Superior temporal gyrus (tissue), 1 donor: ENCODE data around the gene RELN.
"Not testable (repeated sequence)": the region's sequence is repeated elsewhere in the genome, so short reads cannot be mapped to it uniquely, and the experiment has no call there.

Experiments used
- DNase-seq: peaks from one replicate; pipeline ENCODE4 v3.0.0-alpha.2; 2016; ENCODE audit errors: extremely low spot score

The RELN gene

DNA sequence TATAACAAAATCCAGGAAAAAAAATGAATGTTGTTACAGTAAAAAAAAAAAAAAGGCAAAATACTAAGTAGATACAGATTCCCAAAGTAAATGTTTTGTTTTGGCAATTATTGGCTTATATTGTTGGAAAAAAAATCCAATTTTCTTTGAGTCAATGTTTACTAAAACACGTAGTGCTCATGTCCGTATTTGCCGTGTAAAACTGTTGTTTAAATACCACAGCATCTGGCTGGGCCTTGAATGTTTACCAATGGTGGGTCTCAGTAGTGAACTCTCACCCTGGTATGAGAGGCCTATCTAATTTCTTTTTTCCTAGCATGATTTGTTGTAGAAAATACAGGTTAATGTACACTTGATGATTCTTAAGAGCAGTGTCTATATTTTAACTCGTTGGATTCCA, 502.0 kb downstream of the RELN start:
- DNase-seq, result no peak

DNA sequence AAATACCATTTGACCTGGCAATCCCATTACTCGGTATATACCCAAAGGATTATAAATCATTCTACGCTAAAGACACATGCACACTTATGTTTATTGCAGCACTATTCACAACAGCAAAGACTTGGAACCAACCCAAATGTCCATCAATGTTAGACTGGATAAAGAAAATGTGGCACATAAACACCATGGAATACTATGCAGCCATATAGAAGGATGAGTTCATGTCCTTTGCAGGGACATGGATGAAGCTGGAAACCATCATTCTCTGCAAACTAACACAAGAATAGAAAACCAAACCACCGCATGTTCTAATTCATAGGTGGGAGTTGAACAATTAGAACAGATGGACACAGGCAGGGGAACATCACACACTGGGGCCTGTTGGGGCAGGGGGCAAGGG, 502.6 kb downstream of the RELN start:
- DNase-seq, result not testable (repeated sequence)

DNA sequence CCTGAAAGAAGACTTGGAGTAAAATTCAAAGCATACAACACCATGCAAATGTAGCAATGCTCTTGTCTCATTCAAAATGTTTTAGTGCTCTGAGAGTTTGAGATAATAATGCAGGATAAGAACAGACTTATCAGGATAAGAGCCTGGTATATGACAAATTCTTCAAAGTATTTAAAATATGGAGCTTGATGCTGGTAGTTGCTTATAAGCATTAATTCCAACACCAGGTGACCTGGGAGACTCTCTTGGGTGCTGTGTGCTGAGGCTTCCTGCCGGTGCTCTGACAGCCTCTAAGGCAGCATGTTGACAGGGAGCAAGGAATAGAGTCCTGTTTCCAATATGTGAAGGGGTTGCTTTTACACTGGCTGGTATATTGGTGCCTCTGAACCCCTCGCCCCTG, 508.7 kb downstream of the RELN start:
- DNase-seq, result no peak

DNA sequence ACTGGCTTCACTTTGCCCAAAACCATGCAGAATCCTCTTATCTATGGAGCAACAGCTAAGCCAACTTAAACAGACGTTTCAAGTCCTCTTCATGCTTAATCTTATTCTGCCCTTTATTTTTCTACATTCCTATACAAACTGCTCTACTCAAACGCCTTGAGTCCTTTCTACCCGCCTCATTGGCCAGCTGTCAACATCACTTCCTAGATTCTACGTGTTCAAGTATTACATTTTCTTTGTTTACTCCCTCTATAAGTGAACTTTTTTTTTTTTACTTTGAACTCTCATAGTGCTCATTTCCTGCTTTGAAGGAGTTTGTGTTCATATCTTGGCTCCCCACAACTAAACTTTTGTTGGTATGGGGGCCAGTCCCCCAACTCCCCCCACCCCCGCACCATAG, 514.5 kb downstream of the RELN start:
- no peak for DNase-seq

DNA sequence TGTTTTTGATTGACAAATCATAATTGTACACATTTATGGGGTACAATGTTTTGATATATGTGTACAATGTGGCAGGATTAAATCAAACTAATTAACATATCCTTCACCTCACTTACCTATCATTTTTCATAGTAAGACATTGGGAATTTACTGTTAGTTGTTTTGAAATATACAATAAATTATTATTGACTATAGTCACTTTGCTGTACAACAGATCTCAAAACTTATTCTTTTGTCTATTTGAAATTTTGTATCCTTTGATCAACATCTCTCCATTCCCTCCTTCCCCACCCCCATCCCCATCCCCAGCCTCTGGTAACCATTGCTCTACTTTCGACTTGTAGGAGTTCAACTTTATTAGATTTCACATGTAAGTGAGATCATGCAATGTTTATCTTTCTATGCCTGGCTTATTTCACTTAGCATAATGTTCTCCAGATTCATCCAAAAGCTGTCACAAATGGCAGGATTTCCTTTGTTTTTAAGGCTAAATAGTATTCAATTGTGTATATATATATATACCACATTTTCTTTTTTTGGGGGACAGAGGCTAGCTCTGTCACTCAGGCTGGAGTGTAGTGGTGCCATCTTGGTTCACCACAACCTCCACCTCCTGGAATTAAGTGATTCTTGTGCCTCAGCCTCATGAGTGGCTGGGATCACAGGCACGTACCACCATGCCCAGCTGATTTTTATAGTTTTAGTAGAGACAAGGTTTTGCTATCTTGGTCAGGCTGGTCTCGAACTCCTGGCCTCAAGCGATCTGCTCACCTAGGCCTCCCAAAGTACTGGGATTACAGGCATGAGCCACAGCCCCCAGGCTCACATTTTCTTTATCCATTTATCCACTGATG, 520.1 kb downstream of the RELN start:
- no peak for DNase-seq

DNA sequence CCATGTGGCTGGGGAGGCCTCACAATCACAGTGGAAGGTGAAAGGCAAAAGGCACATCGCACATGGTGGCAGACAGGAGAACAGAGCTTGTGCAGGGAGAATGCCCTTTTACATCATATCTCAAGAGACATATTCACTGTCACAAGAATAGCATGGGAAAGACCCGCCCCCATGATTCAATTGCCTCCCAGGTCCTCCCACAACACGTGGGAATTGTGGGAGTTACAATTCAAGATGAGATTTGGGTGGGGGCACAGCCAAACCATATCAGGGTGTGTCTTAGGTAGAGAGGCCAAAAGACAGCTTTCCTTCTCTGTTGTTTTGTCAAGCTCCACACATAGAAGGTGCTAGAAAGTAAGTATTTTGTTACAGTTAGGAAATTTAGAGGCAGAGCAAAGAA, 522.6 kb downstream of the RELN start:
- DNase-seq, result no peak

DNA sequence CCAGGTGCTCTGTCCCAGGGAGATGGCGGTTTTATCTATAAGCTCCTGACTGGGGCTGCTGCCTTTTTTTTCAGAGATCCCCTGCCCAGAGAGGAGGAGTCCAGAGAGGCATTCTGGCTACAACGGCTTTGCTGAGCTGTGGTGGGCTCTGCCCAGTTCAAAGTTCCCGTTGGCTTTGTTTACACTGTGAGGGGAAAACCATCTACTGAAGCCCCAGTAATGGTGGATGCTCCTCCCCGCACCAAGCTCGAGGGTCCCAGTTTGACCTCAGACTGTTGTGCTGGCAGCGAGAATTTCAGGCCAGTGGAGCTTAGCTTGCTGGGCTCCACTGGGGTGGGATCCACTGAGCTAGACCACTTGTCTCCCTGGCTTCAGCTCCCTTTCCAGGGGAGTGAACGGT, 527.1 kb downstream of the RELN start:
- DNase-seq, result no peak

DNA sequence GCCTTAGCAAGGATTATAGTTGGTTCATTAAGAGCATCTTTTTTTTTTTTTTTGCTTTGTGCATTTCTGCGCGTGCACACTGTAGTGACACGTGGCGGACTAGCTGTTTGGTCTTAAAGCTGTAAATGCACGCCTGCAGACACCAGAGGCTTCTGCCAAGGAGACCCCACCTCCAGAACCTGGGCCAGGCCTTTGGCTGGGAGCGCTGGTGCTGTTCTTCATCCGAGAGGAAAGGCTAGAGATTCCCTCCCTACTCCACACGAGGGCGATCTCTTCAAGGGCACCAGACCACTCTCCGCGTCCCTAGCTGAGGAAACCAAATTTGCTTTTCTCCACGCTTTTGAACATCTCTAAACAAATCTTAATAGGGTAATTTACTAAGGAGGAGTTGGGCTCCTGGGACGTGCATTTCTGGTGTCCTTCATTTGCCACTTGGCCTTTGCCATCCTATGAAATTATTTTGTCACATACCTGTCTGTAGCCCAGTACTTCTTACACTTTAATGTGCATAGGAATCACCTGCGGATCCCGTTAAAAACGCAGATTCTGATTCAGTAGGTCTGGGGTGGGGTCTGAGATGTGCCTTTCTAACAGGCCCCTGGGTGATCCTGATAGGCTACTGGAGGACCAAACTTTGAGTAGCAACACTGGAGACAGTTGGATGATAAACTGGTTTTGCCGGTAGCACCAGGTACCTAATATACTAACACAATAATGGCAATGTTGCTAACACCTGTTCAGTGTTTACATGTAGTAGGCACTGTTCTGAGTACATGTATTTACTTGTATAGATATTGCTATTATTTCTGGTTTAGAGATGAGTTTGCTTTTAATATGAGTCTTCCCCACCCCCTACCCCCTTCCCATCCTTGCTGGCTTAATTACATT, 542.1 kb downstream of the RELN start:
- peak; percentile 68 for DNase-seq

DNA sequence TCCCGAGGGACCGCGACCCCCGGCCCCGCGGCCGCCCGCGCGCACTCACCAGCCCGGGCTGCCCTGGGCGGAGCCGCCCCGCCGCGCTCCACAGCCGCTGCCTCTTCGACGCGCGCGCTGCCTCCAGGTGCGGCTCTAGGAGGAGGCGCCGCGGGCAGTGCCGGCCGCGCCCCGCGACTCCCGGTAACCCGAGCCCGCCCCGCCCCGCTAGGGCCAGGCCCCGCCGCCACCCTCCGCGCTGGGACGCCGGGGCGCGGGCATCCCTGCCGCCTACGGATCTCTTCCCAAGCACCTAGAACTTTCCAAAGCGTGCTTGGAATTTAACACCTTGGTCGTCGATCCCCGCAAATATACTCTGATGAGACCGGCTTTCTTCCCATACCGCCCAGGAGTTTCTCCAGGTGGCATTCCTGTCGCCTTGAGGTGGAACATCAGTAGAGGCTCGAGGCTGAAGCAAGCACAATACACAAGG, 543.4 kb downstream of the RELN start, which contains the start of gene SLC26A5:
SLC26A5 (minus strand) TSS at position 159 of the 472 bp plus-strand sequence. CDS start 24,693 bp downstream, outside the sequence.
- no peak for DNase-seq

DNA sequence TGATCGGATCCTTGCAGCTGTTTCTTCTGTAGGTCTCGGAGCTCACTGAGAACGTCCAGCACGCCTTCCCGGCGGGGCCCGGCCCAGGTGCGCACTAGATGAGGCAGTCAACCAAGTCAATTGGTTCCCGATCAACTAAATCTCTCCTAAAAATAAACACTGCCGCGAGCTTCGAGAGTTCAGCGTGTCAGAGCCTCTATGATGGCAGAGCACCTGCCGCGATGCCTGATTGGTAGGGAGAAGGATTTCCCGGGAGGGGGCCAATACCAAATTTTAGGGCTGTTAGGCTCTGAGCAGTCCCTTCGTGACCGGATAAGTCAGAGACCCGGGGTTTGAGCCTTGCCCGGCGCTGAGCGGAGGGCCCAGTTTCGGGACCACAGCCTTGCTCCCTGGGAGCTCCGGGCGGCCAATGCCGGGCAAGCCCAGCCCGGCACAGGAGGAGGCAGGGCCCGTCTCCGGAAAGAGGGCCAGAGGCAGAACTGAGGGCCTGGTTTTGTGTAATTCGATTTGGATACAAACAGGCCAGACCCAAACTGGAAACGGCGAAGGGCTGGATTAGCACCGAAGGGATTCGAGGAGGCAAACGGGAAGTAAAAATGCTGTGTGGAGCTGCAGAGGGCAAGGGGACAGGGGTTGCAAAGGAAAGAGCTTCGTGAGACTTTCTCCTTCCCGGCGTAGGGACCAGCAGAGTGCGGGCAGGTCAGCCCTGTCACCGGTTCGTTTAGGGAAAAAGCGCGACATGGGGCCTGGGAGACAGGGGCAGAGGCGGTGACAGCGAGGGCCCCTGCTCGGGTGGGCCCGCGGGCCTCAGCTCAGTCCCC, 544.0 kb downstream of the RELN start:
- DNase-seq, result no peak

DNA sequence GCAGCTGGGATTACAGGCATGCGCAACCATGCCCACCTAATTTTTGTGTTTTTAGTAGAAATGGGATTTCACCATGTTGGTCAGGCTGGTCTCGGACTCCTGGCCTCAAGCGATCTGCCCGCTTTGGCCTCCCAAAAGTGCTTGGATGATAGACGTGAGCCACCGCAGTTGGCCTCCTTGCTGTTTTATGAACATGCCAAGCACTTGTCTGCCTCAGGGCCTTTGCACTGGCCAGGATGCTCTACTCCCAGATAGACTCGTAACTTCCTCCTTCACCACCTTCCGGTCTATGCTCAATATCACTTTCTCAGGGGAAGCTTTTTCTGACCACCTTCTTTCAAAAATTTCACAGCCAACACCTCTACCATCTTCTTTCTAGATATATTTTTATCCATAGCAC, 549.8 kb downstream of the RELN start:
- DNase-seq, result no peak

DNA sequence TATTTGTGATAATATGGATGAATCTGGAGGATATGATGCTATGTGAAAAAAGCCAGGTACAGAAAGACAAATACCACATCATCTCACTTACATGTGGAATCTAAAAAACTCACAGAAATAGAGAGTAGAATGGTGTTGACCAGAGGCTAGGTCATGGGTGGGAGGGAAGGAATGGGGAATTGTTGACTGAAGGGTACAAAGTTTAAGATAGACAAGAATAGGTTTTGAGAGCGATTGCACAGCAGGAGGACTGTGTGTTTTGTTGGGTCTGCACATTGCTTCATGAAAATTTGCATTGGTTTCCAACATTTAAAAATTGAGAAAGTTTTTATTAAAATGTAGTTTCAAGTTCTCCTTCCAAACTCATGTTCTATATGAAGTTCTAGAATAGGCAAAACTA, 551.8 kb downstream of the RELN start:
- no peak for DNase-seq

DNA sequence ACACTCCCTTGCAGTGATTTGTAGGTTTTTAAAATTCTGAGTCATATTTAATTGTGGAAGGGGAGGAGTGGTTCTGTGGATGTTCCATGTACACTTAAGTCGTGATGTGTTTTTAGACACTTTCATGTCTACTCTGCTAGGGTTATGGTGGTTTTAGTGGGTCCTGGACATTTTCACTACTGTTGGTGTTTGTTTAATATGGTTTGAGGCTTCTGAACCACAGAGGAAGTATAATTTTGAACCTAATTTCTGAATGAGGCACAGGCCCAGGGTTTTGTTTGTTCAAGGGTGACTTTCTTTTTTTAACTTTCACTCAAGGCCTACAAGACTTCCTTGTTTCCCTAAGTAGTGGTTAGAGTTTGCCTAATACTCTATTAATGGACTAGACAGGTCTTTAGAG, 556.7 kb downstream of the RELN start:
- no peak for DNase-seq

DNA sequence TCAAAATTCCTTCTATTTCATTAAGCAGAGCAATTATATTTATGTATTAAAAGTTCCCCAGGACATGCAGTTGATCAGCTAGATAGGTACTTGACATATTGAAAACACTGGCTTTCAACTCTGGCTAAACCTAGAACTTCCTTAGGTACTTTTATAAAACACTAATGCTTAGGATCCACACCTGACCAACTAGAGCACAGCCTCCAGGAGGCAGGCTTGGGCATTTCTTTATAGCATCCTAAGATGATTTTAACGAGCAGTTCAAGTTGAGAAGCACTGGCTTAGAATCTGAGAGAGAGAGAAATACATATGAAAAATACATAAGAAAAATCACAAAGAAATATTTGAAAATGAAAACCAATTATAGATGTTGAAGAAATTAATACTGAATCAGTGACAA, 564.3 kb downstream of the RELN start:
- no peak for DNase-seq

DNA sequence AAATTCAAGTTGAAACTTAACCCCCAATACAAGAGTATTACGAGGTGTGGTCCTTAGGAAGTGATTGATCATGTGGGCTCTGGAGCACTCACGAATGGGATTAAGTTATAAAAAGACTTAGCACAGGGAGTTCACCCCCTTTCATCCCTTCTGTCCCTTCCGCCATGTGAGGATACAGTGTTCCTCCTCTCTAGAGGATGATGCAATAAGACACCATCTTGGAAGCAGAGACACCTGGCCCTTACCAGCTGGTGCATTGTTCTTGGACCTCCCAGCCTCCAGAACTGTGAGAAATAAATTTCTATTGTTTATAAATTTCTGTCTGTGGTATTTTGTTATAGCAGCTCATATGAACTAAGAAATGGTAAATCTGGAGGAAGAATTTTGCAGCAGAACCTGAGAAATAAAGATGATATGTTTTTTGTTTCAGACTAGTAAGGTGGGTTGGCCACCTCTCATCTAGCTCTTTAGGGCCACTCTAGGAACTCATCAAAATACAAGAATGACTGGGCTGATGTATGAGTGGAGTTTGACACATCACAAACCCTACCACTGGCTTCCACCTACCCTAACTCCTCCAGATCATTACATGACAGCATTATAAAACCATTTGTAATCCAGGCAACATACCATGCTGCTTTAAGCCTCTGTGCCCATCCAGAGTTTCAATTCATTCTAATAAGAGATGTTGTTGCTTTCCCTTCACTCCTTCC, 565.8 kb downstream of the RELN start:
- no peak for DNase-seq
